ENCODE measurements around the gene AKR1B15. TPM values are rescaled to one million over a fixed set of nuclear protein-coding genes. Genes with fewer than 3 reads are reported as not detected.
"Not testable (repeated sequence)": the region's sequence is repeated elsewhere in the genome, so short reads cannot be mapped to it uniquely, and the experiment has no call there.

The AKR1B15 gene
- total RNA-seq, 1 donor from 2014 or later = not detected

GRCh38 chr7:134514106-134514505, 34.8 kb upstream of the AKR1B15 start:
- intact Hi-C loops (cut with micrococcal nuclease) = no loop called here
- Histone ChIP-seq H3K27ac (replicated peaks) (no peak overlapping the region), H3K4me3 (no peak overlapping the region), H3K9me3 (replicated peaks) (no peaks in the 10 kb centered on the region), H3K36me3 (no peaks in the 10 kb centered on the region), H3K4me1 (peaks cover 9% of the 10 kb centered on the region), H3K27me3 (ENCODE audit: low read depth) (no peaks in the 10 kb centered on the region)
- no peak for DNase-seq
- TF ChIP-seq, protein P1, sequence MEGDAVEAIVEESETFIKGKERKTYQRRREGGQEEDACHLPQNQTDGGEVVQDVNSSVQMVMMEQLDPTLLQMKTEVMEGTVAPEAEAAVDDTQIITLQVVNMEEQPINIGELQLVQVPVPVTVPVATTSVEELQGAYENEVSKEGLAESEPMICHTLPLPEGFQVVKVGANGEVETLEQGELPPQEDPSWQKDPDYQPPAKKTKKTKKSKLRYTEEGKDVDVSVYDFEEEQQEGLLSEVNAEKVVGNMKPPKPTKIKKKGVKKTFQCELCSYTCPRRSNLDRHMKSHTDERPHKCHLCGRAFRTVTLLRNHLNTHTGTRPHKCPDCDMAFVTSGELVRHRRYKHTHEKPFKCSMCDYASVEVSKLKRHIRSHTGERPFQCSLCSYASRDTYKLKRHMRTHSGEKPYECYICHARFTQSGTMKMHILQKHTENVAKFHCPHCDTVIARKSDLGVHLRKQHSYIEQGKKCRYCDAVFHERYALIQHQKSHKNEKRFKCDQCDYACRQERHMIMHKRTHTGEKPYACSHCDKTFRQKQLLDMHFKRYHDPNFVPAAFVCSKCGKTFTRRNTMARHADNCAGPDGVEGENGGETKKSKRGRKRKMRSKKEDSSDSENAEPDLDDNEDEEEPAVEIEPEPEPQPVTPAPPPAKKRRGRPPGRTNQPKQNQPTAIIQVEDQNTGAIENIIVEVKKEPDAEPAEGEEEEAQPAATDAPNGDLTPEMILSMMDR (IDR thresholded peaks at IDR 0.05; ENCODE audit: borderline replicate concordance) = no peak

DNA sequence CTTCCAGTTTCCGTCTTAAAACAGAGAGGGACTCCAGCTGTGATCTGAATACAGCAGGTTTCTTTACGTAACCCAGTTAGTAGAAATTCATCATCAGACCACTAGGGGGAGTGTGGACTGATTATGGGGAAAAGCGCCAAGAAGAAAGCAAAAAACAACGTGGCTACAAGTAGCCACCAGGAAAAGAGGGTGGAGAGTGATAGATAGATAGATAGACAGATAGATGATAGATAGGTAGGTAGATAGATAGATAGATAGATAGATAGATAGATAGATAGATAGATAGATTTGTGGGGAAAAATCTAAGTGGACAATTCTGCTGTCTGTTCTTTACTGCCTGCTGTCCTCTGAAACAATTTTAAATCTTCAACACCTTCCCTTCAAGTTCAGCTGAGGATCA, 34.2 kb upstream of the AKR1B15 start:
- no peak for DNase-seq
- TF ChIP-seq, protein P1 (IDR thresholded peaks at IDR 0.05; ENCODE audit: borderline replicate concordance) = peak; percentile 82

GRCh38 chr7:134515569-134516468, 33.1 kb upstream of the AKR1B15 start:
- intact Hi-C loops (cut with micrococcal nuclease) = loop anchor here (5.0 kb wide), 1 partner anchor 91 kb away; no protein-coding TSS in a partner anchor
- Histone ChIP-seq H3K36me3 (no peaks in the 10 kb centered on the region), H3K9me3 (replicated peaks) (no peaks in the 10 kb centered on the region), H3K4me3 (no peak overlapping the region), H3K27ac (replicated peaks) (no peak overlapping the region), H3K4me1 (peaks cover 4% of the 10 kb centered on the region), H3K27me3 (ENCODE audit: low read depth) (peaks cover 4% of the 10 kb centered on the region)
- DNase-seq = no peak
- TF ChIP-seq, protein P1 (IDR thresholded peaks at IDR 0.05; ENCODE audit: borderline replicate concordance) = no peak

More for the DNA sequence above, 34.2 kb upstream of the AKR1B15 start:
- Histone ChIP-seq H3K4me1 (peaks cover 9% of the 10 kb centered on the region), H3K36me3 (no peaks in the 10 kb centered on the region), H3K27ac (replicated peaks) (no peak overlapping the region), H3K4me3 (no peak overlapping the region), H3K27me3 (ENCODE audit: low read depth) (peaks cover 2% of the 10 kb centered on the region), H3K9me3 (replicated peaks) (no peaks in the 10 kb centered on the region)
- intact Hi-C loops (cut with micrococcal nuclease) = loop anchor here (5.0 kb wide), 1 partner anchor 93 kb away; no protein-coding TSS in a partner anchor

- intact Hi-C loops (cut with micrococcal nuclease) = no loop called here
Observed at GRCh38 chr7:134520130-134520529, 28.8 kb upstream of the AKR1B15 start.

DNA sequence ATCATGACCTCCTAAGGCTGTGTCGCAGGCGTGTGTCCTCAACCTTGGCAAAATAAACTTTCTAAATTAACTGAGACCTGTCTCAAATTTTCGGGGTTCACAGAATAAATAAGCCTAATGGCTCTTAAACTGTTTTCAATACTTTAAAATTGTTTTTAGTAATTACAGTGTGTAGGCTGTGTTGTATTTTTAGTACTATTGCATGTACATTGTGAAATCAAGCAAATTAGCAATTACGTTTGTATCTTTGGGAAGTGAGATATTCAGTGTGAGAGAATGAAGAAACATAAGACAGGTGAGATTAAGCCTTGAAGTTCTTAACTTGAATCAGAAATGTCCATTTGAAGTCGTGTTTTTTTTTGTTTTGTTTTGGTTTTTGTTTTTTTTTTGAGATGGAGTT, 26.3 kb upstream of the AKR1B15 start:
- H3K27me3 ChIP-seq (ENCODE audit: low read depth) = peaks cover 24% of the 10 kb centered on the region
- H3K9me3 ChIP-seq (replicated peaks) = no peaks in the 10 kb centered on the region
- H3K4me1 ChIP-seq = peaks cover 6% of the 10 kb centered on the region
- no peak for DNase-seq
- intact Hi-C loops (cut with micrococcal nuclease) = no loop called here
- TF ChIP-seq, protein P1 (IDR thresholded peaks at IDR 0.05; ENCODE audit: borderline replicate concordance) = no peak
- no peak overlapping the region for H3K4me3 ChIP-seq
- H3K36me3 ChIP-seq = no peaks in the 10 kb centered on the region
- no peak overlapping the region for H3K27ac ChIP-seq (replicated peaks)

More at GRCh38 chr7:134520130-134520529, 28.8 kb upstream of the AKR1B15 start:
- DNase-seq = no peak
- Histone ChIP-seq H3K9me3 (replicated peaks) (no peaks in the 10 kb centered on the region), H3K4me3 (no peak overlapping the region), H3K27me3 (ENCODE audit: low read depth) (peaks cover 24% of the 10 kb centered on the region), H3K4me1 (no peaks in the 10 kb centered on the region), H3K36me3 (no peaks in the 10 kb centered on the region), H3K27ac (replicated peaks) (no peak overlapping the region)
- TF ChIP-seq, protein P1 (IDR thresholded peaks at IDR 0.05; ENCODE audit: borderline replicate concordance) = no peak

- H3K27me3 ChIP-seq (ENCODE audit: low read depth) = peaks cover 32% of the 10 kb centered on the region
- H3K9me3 ChIP-seq (replicated peaks); H3K36me3 ChIP-seq; DNase-seq; H3K27ac ChIP-seq (replicated peaks); H3K4me1 ChIP-seq; intact Hi-C loops (cut with micrococcal nuclease); H3K4me3 ChIP-seq: not testable (repeated sequence)
Observed at GRCh38 chr7:134525449-134525848, 23.5 kb upstream of the AKR1B15 start.

DNA sequence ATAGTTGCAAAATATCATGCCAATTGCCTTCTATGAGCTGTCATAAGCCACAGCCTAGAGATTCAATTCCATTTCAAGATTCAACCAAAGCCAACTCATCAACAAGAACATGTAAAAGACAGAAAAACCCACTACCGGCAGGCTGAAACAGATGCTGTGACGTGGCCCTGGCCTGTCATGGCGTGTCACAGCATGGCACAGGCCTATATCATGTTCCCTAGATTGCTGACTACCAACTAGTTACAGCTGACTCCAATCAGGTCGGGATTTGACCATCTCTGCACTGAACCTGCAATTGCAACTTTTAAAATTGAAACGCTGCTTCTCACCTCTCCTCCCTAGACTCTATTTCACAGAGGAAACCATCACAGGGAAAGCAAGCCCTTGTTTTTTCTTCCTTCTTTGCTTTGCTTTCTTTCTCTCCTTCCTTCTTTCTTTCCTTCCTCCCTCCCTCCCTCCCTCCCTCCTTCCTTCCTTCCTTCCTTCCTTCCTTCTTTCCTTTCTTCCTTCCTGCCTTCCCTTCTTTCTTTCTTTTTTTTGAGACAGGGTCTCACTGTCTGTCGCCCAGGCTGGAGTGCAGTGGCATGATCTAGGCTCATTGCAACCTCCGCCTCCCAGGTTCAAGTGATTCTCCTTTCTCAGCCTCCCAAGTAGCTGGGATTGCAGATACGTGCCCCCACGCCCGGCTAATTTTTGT, 22.2 kb upstream of the AKR1B15 start:
- DNase-seq; intact Hi-C loops (cut with micrococcal nuclease); H3K27ac ChIP-seq (replicated peaks); H3K4me1 ChIP-seq; H3K36me3 ChIP-seq; H3K9me3 ChIP-seq (replicated peaks); H3K4me3 ChIP-seq: not testable (repeated sequence)
- H3K27me3 ChIP-seq (ENCODE audit: low read depth) = peaks cover 32% of the 10 kb centered on the region

All from left ventricle myocardium inferior (tissue), 1 donor.